Thoracic aorta (tissue), 2 donors: ENCODE results near the gene MRPL53. TPM values are rescaled to one million over a fixed set of nuclear protein-coding genes. Genes with fewer than 3 reads are reported as not detected.

Source experiments
- ATAC-seq: fragments of 150-250 bp; one replicate; pipeline ENCODE4 v1.8.0; 2017; ENCODE audit warnings: low read depth; ENCODE audit not compliant: insufficient number of reproducible peaks, low FRiP score
- DNase-seq: peaks from one replicate; pipeline ENCODE4 v3.0.0-alpha.2; 2020; ENCODE audit warnings: low spot score
- H3K27ac ChIP-seq, 2 donors: fragments of 200-600 bp; sonication (generic); 1 replicate in 1 of 2; 2 replicates in 1 of 2; pipeline ENCODE4 v1.5.1; 2016; ENCODE audit warnings: mild to moderate bottlenecking in 2 of 2, moderate library complexity in 2 of 2
- H3K27me3 ChIP-seq: fragments of 200-600 bp; sonication (generic); replicated peaks from 2 replicates; pipeline ENCODE4 v1.6.0; 2016; ENCODE audit warnings: mild to moderate bottlenecking; ENCODE audit not compliant: insufficient read depth
- H3K36me3 ChIP-seq: fragments of 200-600 bp; sonication (generic); one replicate; pipeline ENCODE4 v1.5.1; 2016
- H3K4me1 ChIP-seq, 2 donors: fragments of 200-600 bp; sonication (generic); 1 replicate in 1 of 2; 2 replicates in 1 of 2; pipeline versions ENCODE4 v1.5.1 to v1.6.0; 2016; ENCODE audit warnings: low read depth in 2 of 2, mild to moderate bottlenecking in 1 of 2; ENCODE audit not compliant: control insufficient read depth in 1 of 2
- H3K4me3 ChIP-seq: fragments of 200-600 bp; sonication (generic); 2 replicates; pipeline ENCODE4 v1.5.1; 2016; ENCODE audit warnings: mild to moderate bottlenecking
- H3K9me3 ChIP-seq: fragments of 200-600 bp; sonication (generic); 2 replicates; pipeline ENCODE4 v1.5.1; 2016
- total RNA-seq, 2 donors: library from RNA; depleted of rRNA; stranded (reverse); fragments of >200 nt; gene quantifications; one replicate each; pipeline versions ENCODE4 v1.1.0 to v1.2.3, GENCODE V29; 2016
- TF ChIP-seq, protein P1 (sequence below): fragments of 200-600 bp; sonication (generic); IDR thresholded peaks from one replicate; pipeline ENCODE4 v1.5.1; 2019; ENCODE audit warnings: antibody characterized with exemption

The MRPL53 gene
- total RNA-seq, 2 donors from 2014 or later = 14.6 to 40.8 TPM

DNA sequence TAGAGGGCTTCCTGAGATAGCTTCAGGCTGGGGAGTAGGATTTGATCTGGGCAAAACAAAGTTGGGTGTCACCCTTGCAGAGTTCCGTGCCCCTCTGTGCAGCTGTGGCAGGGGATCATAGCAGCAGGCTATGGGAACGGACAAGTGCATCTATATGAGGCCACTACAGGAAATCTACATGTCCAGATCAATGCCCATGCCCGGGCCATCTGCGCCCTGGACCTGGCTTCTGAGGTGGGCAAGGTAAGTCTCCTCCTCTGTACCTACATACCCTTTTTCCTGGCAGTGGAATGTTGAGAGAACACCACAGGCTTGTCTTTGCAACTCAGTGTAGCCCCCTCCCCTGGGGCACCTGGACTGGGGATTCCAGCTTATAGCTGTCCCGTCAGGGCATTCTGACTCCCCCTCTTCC is 47.5 kb downstream of the MRPL53 start:
- DNase-seq = no peak

DNA sequence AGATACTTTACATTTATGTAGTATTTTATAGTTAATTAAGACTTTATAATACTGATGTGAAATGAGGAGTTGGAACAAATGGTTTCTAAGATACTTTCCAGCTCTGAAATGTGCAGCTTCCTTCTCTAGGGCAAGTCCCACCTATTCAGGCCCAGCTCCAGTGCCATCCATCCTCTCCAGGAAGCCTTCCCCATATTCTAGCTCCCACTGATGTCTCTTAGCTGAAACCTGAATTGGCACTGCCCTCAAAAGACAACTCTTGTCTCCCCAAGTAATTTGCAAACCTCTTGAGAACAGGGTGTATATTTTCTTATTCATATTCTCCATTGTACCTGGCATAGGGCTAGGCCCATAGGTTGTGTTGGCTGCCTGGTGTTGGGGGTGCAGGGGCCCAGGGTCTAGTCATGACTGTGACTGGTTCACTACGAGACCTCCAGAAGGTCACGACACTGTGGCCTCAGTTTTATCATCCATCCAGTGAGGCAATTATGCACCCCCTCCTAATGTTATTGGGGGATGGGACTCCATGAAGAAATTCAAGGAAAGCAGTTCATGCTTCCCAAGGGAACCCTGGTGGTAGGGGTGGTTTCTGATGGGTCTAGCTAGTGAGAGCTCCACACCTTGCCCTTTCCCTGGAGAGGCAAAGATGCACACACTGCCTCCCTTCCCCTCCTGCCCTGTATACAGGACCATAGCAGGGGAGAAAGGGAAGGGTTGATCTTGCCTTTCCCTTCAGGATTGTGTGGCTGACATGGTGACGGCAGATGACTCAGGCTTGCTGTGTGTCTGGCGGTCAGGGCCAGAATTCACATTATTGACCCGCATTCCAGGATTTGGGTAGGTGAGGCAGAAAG is 48.1 kb downstream of the MRPL53 start:
- DNase-seq (no peak), ATAC-seq (no peak)
- Histone ChIP-seq H3K36me3 (peaks cover 12% of the 10 kb centered on the region), H3K4me3 (no peak overlapping the region), H3K4me1 (peaks cover 0 to 13% of the 10 kb centered on the region in 2 donors), H3K9me3 (no peaks in the 10 kb centered on the region), H3K27ac (no peak overlapping the region), H3K27me3 (no peaks in the 10 kb centered on the region)
- TF ChIP-seq, protein P1, sequence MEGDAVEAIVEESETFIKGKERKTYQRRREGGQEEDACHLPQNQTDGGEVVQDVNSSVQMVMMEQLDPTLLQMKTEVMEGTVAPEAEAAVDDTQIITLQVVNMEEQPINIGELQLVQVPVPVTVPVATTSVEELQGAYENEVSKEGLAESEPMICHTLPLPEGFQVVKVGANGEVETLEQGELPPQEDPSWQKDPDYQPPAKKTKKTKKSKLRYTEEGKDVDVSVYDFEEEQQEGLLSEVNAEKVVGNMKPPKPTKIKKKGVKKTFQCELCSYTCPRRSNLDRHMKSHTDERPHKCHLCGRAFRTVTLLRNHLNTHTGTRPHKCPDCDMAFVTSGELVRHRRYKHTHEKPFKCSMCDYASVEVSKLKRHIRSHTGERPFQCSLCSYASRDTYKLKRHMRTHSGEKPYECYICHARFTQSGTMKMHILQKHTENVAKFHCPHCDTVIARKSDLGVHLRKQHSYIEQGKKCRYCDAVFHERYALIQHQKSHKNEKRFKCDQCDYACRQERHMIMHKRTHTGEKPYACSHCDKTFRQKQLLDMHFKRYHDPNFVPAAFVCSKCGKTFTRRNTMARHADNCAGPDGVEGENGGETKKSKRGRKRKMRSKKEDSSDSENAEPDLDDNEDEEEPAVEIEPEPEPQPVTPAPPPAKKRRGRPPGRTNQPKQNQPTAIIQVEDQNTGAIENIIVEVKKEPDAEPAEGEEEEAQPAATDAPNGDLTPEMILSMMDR = no peak

More for the DNA sequence above, 47.5 kb downstream of the MRPL53 start:
- Histone ChIP-seq H3K4me1 (peaks cover 0 to 13% of the 10 kb centered on the region in 2 donors), H3K9me3 (no peaks in the 10 kb centered on the region), H3K36me3 (peaks cover 17% of the 10 kb centered on the region), H3K27ac (no peak overlapping the region), H3K4me3 (no peak overlapping the region), H3K27me3 (no peaks in the 10 kb centered on the region)
- TF ChIP-seq, protein P1 = no peak
- ATAC-seq = no peak

DNA sequence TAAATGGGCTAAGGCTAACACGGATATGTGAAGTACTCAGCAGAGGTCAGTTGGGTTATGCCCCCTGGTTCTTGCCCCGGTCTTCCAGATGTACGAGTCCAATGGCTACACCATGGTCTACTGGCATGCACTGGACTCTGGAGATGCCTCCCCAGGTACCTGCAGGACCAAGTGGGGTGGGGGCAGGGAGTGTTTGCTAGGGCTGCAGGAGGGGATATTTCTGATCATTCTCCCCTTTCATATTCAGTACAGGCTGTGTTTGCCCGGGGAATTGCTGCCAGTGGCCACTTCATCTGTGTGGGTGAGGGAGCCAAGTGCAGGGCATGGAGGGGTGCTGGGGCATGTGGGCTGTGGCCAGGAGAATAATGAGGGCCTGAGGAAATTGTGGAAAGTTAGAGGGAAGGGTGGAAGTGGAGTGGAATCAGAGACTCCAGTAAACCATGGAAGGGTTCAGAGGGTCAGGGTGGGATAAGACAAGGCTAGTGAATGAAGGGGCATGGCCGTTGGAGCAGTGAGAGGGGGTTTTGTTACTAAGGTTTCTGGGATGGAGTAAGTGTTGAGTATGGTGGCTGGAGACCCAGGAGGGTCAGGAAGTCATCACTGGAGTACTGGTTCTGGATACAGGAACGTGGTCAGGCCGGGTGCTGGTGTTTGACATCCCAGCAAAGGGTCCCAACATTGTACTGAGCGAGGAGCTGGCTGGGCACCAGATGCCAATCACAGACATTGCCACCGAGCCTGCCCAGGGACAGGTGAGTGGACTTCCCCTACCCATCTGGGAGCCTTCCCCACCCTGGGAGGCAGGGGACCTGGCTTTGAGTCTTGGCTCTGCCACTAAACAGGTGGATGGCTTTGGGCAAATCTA is 49.0 kb downstream of the MRPL53 start:
- Histone ChIP-seq H3K9me3 (no peaks in the 10 kb centered on the region), H3K4me3 (no peak overlapping the region), H3K4me1 (peaks cover 0 to 17% of the 10 kb centered on the region in 2 donors), H3K36me3 (peaks cover 6% of the 10 kb centered on the region), H3K27me3 (no peaks in the 10 kb centered on the region), H3K27ac (no peak overlapping the region)
- TF ChIP-seq, protein P1 = no peak
- ATAC-seq (no peak), DNase-seq (no peak)

Other genes with a start within 250 kb of the MRPL53 start
- 1 to 10 TPM; 2.2 to 9.5 TPM for gene SLC4A5, start 129.3 kb downstream of the MRPL53 start, total RNA-seq
- 100 to 1,000 TPM; 123 to 332 TPM for gene DCTN1, start 92.4 kb downstream of the MRPL53 start, total RNA-seq
- 1 to 10 TPM; 1.7 to 1.9 TPM for gene C2orf81, start 51.1 kb downstream of the MRPL53 start, total RNA-seq
- 1 to 10 TPM; 6.1 to 6.2 TPM for gene WDR54, start 51.0 kb downstream of the MRPL53 start, total RNA-seq
- gene RTKN, start 30.7 kb downstream of the MRPL53 start, total RNA-seq = 10 to 100 TPM; 23.2 to 25.6 TPM
- 10 to 100 TPM; 15.4 to 17.8 TPM for gene INO80B, start 17.6 kb downstream of the MRPL53 start, total RNA-seq
- 10 to 100 TPM; 27.4 to 47.1 TPM for gene WBP1, start 14.2 kb downstream of the MRPL53 start, total RNA-seq
- gene MOGS, start 7.3 kb downstream of the MRPL53 start, total RNA-seq = 10 to 100 TPM; 42.0 to 55.9 TPM
- gene CCDC142, start 10.3 kb upstream of the MRPL53 start, total RNA-seq = 10 to 100 TPM; 31.5 to 43.4 TPM
- gene TTC31, start 10.4 kb upstream of the MRPL53 start, total RNA-seq = 10 to 100 TPM; 37.9 to 38.9 TPM
- gene LBX2, start 26.9 kb upstream of the MRPL53 start, total RNA-seq = under 1 TPM; 0.54 to 0.71 TPM
- 1 to 10 TPM; 7.8 to 8.0 TPM for gene PCGF1, start 35.0 kb upstream of the MRPL53 start, total RNA-seq
- not detected for gene TLX2, start 41.8 kb upstream of the MRPL53 start, total RNA-seq
- gene DQX1, start 53.6 kb upstream of the MRPL53 start, total RNA-seq = 1 to 10 TPM in 1 of 2 donors, not detected in 1; 1.9 TPM
- 100 to 1,000 TPM in 1 of 2 donors, 10 to 100 TPM in 1; 85.5 to 113 TPM for gene AUP1, start 57.0 kb upstream of the MRPL53 start, total RNA-seq
- gene HTRA2, start 57.3 kb upstream of the MRPL53 start, total RNA-seq = 10 to 100 TPM; 34.9 to 35.6 TPM
- 10 to 100 TPM; 16.6 to 24.9 TPM for gene LOXL3, start 81.3 kb upstream of the MRPL53 start, total RNA-seq
- 10 to 100 TPM; 17.6 to 23.1 TPM for gene DOK1, start 82.0 kb upstream of the MRPL53 start, total RNA-seq
- 1 to 10 TPM in 1 of 2 donors, not detected in 1; 4.5 TPM for gene M1AP, start 175.7 kb upstream of the MRPL53 start, total RNA-seq
- 10 to 100 TPM in 1 of 2 donors, 1 to 10 TPM in 1; 9.5 to 27.6 TPM for gene SEMA4F, start 181.6 kb upstream of the MRPL53 start, total RNA-seq